HL-60 (cell line): Measurements from ENCODE around the gene DDR2.

ENCODE experiments used
- DNase-seq, 2 experiments: peaks; one replicate each; pipeline ENCODE4 v3.0.0-alpha.2; 2010 to 2020; ENCODE audit warnings: low read depth in 1 of 2, low spot score in 1 of 2
- H3K27ac ChIP-seq: fragments of 250-450 bp; sonication (Bioruptor Pico); replicated peaks from 2 replicates; pipeline ENCODE4 v1.5.1; 2020; ENCODE audit warnings: mild to moderate bottlenecking, moderate library complexity
- H3K27me3 ChIP-seq: fragments of 250-450 bp; sonication (Bioruptor Pico); 2 replicates; pipeline ENCODE4 v1.5.1; 2021; ENCODE audit warnings: mild to moderate bottlenecking, moderate library complexity; ENCODE audit not compliant: insufficient read depth, poor library complexity, severe bottlenecking
- H3K4me3 ChIP-seq: replicated peaks from 2 replicates; pipeline ENCODE4 v1.5.1; 2011; ENCODE audit warnings: mild to moderate bottlenecking, control low read depth, low read length; ENCODE audit not compliant: insufficient read depth
- GABPA ChIP-seq: IDR thresholded peaks from 2 replicates; pipeline ENCODE4 v1.6.1; 2012; ENCODE audit warnings: low read depth
- POLR2AphosphoS5 ChIP-seq: IDR thresholded peaks from 2 replicates; pipeline ENCODE4 v1.6.1; 2012; ENCODE audit warnings: low read depth
- SPI1 ChIP-seq: IDR thresholded peaks from 2 replicates; pipeline ENCODE4 v1.6.1; 2012; ENCODE audit warnings: low read depth, mild to moderate bottlenecking, borderline replicate concordance
- TF ChIP-seq, protein P1 (sequence below): IDR thresholded peaks from 2 replicates; pipeline ENCODE4 v1.6.1; 2012; ENCODE audit warnings: low read depth; ENCODE audit not compliant: insufficient replicate concordance
- TF ChIP-seq, protein P2 (sequence below): IDR thresholded peaks from one replicate; pipeline ENCODE4 v1.5.1; 2011; ENCODE audit warnings: low read length, control low read depth, inconsistent platforms; ENCODE audit not compliant: insufficient read depth

DDR2 gene

GRCh38 chr1:162635418-162635817 is 3.2 kb downstream of the DDR2 start:
- H3K27ac ChIP-seq, result no peak overlapping the region
- TF ChIP-seq GABPA, result no peak
- TF ChIP-seq, protein P1, sequence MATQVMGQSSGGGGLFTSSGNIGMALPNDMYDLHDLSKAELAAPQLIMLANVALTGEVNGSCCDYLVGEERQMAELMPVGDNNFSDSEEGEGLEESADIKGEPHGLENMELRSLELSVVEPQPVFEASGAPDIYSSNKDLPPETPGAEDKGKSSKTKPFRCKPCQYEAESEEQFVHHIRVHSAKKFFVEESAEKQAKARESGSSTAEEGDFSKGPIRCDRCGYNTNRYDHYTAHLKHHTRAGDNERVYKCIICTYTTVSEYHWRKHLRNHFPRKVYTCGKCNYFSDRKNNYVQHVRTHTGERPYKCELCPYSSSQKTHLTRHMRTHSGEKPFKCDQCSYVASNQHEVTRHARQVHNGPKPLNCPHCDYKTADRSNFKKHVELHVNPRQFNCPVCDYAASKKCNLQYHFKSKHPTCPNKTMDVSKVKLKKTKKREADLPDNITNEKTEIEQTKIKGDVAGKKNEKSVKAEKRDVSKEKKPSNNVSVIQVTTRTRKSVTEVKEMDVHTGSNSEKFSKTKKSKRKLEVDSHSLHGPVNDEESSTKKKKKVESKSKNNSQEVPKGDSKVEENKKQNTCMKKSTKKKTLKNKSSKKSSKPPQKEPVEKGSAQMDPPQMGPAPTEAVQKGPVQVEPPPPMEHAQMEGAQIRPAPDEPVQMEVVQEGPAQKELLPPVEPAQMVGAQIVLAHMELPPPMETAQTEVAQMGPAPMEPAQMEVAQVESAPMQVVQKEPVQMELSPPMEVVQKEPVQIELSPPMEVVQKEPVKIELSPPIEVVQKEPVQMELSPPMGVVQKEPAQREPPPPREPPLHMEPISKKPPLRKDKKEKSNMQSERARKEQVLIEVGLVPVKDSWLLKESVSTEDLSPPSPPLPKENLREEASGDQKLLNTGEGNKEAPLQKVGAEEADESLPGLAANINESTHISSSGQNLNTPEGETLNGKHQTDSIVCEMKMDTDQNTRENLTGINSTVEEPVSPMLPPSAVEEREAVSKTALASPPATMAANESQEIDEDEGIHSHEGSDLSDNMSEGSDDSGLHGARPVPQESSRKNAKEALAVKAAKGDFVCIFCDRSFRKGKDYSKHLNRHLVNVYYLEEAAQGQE, result no peak
- TF ChIP-seq, protein P2, sequence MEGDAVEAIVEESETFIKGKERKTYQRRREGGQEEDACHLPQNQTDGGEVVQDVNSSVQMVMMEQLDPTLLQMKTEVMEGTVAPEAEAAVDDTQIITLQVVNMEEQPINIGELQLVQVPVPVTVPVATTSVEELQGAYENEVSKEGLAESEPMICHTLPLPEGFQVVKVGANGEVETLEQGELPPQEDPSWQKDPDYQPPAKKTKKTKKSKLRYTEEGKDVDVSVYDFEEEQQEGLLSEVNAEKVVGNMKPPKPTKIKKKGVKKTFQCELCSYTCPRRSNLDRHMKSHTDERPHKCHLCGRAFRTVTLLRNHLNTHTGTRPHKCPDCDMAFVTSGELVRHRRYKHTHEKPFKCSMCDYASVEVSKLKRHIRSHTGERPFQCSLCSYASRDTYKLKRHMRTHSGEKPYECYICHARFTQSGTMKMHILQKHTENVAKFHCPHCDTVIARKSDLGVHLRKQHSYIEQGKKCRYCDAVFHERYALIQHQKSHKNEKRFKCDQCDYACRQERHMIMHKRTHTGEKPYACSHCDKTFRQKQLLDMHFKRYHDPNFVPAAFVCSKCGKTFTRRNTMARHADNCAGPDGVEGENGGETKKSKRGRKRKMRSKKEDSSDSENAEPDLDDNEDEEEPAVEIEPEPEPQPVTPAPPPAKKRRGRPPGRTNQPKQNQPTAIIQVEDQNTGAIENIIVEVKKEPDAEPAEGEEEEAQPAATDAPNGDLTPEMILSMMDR, result no peak
- DNase-seq, result no peak
- no peak overlapping the region for H3K4me3 ChIP-seq
- no peaks in the 10 kb centered on the region for H3K27me3 ChIP-seq

DNA sequence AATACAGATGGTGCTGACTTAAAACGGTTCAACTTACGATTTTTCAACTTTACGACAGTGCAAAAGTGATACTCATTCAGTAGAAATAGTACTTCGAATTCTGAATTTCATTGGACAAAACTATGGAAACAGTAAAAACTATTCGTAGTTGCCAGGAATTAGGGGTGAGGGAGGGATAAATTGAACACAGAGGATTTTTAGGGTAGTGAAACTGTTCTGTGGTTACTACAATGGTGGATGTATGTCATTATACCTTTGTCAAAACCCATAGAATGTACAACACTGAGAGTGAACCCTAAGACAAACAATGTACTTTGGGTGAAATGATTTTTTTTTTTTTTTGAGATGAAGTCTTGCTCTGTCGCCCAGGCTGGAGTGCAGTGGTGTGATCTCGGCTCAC is 7.5 kb downstream of the DDR2 start:
- H3K27ac ChIP-seq, result no peak overlapping the region
- DNase-seq, result no peak
- H3K4me3 ChIP-seq, result no peak overlapping the region
- TF ChIP-seq POLR2AphosphoS5 (no peak), SPI1 (no peak), GABPA (no peak)
- TF ChIP-seq, protein P2, result no peak
- TF ChIP-seq, protein P1, result no peak
- H3K27me3 ChIP-seq, result peaks cover 5% of the 10 kb centered on the region

DNA sequence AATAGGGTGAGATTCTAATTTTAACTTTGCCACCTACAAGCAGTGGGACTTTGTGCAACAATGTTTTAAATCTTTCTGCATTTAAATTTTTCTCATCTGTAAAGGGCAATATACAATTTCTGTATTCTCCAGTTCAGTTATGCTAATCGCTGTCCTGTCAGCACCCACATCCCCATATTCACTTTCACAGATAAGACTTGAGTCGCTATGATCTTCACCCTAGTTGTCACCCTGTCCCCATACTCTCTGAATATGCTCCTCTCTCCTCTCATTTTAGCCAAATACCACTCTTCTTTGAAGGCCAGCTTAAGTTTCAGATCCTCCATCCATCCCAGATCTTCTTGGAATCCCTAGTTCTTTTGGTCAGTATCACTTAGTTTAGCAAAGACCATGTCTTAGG is 8.8 kb downstream of the DDR2 start:
- peaks cover 5% of the 10 kb centered on the region for H3K27me3 ChIP-seq
- no peak for DNase-seq
- no peak overlapping the region for H3K27ac ChIP-seq
- H3K4me3 ChIP-seq, result no peak overlapping the region
- TF ChIP-seq, protein P2, result no peak
- TF ChIP-seq GABPA (no peak), POLR2AphosphoS5 (no peak), SPI1 (no peak)
- TF ChIP-seq, protein P1, result no peak
